ENCODE measurements around the gene CDKN2AIP.
"Not testable (repeated sequence)": the region's sequence is repeated elsewhere in the genome, so short reads cannot be mapped to it uniquely, and the experiment has no call there.

CDKN2AIP gene

DNA sequence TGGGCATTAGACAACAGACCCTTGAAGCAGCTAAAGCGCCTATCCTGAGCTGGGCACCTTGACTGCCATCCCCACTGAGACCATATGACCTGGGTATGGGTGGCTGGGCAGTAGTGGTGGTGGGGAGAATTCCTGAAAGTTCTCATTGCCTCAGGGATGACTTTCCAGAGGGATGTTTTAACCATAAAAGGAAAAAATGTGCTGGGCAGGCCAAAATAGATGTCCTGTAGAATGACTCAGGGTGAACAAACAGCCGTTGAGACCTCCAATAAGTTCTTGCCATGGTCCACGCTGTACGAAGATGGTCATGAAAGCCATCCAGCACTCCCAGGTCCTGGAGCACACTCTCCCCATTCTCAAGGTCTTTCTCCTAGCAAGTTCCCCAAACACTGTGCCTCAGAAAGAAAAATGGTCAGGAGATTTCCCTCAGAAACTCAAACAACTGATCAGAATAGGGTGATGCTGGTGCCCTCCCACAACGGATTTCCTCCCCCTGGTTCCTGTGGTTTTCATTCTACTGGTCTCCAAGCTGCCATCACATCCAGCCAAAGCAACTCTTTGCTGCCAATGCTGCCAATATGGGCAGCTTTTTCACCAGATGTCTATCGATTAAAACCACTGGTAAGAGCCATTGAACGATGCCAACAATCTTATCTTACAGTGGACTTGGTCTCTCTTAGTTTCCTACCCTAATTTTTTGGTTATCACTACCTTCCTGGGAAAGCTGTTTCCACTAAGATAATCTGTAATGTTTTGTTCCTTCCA lies 11.2 kb downstream of the CDKN2AIP start:
- DNase-seq = no peak
- Mint-ChIP-seq H3K4me1 (no peaks in the 10 kb centered on the region), H3K9me3 (peaks cover 13% of the 10 kb centered on the region), H3K4me3 (no peak overlapping the region), H3K27ac (peak overlapping the region; percentile 46), H3K36me3 (ENCODE audit: low read depth) (peaks cover 72% of the 10 kb centered on the region), H3K27me3 (ENCODE audit: low read depth, poor library complexity) (peaks cover 3% of the 10 kb centered on the region)
- TF ChIP-seq, protein P1, sequence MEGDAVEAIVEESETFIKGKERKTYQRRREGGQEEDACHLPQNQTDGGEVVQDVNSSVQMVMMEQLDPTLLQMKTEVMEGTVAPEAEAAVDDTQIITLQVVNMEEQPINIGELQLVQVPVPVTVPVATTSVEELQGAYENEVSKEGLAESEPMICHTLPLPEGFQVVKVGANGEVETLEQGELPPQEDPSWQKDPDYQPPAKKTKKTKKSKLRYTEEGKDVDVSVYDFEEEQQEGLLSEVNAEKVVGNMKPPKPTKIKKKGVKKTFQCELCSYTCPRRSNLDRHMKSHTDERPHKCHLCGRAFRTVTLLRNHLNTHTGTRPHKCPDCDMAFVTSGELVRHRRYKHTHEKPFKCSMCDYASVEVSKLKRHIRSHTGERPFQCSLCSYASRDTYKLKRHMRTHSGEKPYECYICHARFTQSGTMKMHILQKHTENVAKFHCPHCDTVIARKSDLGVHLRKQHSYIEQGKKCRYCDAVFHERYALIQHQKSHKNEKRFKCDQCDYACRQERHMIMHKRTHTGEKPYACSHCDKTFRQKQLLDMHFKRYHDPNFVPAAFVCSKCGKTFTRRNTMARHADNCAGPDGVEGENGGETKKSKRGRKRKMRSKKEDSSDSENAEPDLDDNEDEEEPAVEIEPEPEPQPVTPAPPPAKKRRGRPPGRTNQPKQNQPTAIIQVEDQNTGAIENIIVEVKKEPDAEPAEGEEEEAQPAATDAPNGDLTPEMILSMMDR (IDR thresholded peaks at IDR 0.05) = no peak

DNA sequence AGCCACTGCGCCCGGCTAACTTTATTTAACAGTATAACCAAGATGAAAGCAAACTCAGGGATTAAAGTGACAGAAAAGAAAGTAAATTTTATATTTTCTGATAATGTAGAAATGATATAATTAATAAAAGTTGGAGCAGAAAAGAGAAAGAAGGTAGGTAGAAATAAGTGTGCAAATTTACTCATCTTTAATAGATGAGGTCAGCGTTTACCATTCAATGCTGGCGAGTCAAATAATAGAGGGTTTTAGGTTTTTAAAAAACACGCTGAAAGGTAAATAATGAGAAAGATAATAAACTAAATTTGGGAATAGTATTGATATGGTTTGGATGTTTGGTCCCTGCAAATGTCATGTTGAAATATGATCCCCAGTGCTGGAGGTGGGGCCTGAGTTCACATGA lies 13.6 kb downstream of the CDKN2AIP start:
- no peak for DNase-seq
- peaks cover 13% of the 10 kb centered on the region for H3K9me3 Mint-ChIP-seq
- no peak overlapping the region for H3K27ac Mint-ChIP-seq
- peaks cover 59% of the 10 kb centered on the region for H3K36me3 Mint-ChIP-seq (ENCODE audit: low read depth)
- no peak overlapping the region for H3K4me3 Mint-ChIP-seq
- TF ChIP-seq, protein P1 (IDR thresholded peaks at IDR 0.05) = no peak
- H3K27me3 Mint-ChIP-seq (ENCODE audit: low read depth, poor library complexity) = peaks cover 3% of the 10 kb centered on the region
- H3K4me1 Mint-ChIP-seq = no peaks in the 10 kb centered on the region

DNA sequence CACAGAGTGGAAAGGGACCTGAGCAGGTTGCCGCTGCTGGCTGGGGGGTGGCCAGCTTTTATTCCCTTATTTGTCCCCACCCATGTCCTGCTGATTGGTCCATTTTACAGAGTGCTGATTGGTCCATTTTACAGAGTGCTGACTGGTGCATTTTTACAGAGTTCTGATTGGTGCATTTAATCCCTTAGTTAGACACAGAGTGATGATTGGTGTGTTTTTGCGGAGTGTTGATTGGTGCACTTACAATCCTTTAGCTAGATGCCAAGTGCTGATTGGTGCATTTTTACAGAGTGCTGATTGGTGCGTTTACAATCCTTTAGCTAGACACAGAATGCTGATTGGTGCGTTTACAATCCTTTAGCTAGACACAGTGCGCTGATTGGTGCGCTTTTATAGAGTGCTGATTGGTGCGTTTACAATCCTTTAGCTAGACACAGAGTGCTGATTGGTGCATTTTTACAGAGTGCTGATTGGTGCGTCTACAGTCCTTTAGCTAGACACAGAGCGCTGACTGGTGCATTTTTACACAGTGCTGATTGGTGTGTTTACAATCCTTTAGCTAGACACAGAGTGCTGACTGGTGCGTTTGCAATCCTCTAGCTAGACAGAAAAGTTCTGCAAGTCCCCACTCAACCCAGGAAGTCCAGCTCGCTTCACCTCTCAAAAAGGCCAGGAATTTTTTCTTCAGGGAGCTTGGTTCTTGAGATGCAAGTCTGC lies 19.6 kb downstream of the CDKN2AIP start:
- H3K9me3 Mint-ChIP-seq = peaks cover 34% of the 10 kb centered on the region
- H3K4me3 Mint-ChIP-seq; H3K27ac Mint-ChIP-seq; DNase-seq; H3K4me1 Mint-ChIP-seq; H3K27me3 Mint-ChIP-seq (ENCODE audit: low read depth, poor library complexity): not testable (repeated sequence)
- H3K36me3 Mint-ChIP-seq (ENCODE audit: low read depth) = peaks cover 59% of the 10 kb centered on the region

DNA sequence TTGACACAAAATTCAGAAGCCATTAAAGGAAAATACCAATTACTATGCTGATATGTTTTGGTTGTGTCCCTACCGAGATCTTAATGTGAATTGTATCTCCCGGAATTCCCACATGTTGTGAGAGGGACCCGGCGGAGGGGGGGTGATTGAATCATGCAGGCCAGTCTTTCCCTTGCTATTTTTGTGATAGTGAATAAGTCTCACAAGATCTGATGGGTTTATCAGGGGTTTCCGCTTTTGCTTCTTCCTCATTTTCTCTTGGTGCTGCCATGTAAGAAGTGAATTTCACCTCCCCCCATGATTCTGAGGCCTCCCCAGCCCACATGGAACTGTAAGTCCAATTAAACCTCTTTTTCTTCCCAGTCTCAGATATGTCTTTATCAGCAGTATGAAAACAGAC lies 21.4 kb downstream of the CDKN2AIP start:
- not testable (repeated sequence) for H3K27ac Mint-ChIP-seq; H3K4me1 Mint-ChIP-seq; H3K4me3 Mint-ChIP-seq; DNase-seq; H3K27me3 Mint-ChIP-seq (ENCODE audit: low read depth, poor library complexity)
- Mint-ChIP-seq H3K9me3 (peaks cover 41% of the 10 kb centered on the region), H3K36me3 (ENCODE audit: low read depth) (peaks cover 68% of the 10 kb centered on the region)

DNA sequence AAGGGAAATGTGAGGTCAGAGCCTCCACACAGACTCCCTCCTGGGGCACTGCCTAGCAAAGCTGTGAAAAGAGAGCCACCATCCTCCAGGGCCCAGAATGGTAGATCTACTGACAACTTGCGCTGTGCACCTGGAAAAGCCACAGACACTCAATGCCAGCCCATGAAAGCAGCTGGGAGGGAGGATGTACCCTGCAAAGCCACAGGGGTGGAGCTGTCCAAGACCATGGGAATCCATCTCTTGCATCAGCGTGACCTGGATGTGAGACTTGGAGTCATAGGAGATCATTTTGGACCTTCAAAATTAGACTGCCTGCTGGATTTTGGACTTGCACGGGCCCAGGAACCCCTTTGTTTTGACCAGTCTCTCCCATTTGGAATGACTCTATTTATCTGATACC lies 22.8 kb downstream of the CDKN2AIP start:
- TF ChIP-seq, protein P1 (IDR thresholded peaks at IDR 0.05) = no peak
- Mint-ChIP-seq H3K9me3 (peaks cover 41% of the 10 kb centered on the region), H3K36me3 (ENCODE audit: low read depth) (peaks cover 68% of the 10 kb centered on the region), H3K27me3 (ENCODE audit: low read depth, poor library complexity) (peaks cover 3% of the 10 kb centered on the region), H3K4me1 (no peaks in the 10 kb centered on the region), H3K4me3 (no peak overlapping the region), H3K27ac (no peak overlapping the region)
- DNase-seq = no peak

DNA sequence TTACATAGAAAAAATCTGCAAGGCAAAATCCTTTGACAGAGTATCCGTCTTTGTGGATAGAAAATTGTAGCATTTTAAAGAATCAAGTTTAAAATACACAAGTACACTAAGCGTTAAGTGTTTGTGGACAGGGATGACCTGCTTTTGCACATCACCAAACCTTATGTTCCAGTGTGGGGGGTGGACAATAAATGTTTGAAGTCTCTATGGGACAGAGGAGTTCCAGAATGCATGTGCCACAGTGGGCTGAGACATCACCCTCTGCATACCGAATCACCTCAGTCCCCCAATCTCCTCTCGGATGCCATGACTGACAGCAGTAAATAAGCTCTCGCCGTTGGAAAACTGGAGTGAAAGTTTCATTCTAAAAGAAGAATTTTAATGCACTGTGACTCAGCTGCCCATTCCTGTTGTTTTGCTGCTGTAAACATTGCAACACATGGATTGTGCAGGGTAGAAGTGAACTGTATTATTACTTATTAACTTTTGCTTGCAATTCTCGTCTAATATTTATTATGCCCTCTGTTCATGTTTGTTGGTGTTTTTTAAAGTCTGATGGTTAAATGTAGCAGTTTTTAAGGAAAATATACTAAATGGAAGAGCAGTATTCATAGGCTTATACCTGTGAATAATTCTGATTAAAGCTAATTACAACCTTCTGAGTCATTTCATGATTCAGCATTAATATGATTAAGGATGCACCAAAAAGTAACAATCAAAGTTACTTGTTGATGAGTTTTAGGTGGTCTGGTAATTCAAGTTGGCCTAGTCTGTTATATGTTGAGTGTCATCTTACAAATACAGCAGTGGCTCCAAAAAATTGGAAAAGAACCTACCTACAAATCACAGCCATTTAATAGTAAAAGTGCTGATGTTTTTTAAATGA lies 24.0 kb downstream of the CDKN2AIP start:
- H3K36me3 Mint-ChIP-seq (ENCODE audit: low read depth) = peaks cover 58% of the 10 kb centered on the region

More for the DNA sequence above, 24.0 kb downstream of the CDKN2AIP start:
- H3K9me3 Mint-ChIP-seq = peaks cover 38% of the 10 kb centered on the region
- no peak overlapping the region for H3K4me3 Mint-ChIP-seq
- TF ChIP-seq, protein P1 (IDR thresholded peaks at IDR 0.05) = no peak
- no peaks in the 10 kb centered on the region for H3K4me1 Mint-ChIP-seq
- DNase-seq = no peak
- no peak overlapping the region for H3K27ac Mint-ChIP-seq
- peaks cover 6% of the 10 kb centered on the region for H3K27me3 Mint-ChIP-seq (ENCODE audit: low read depth, poor library complexity)

All from nephron progenitor cell (in vitro differentiated cells).